OCI-LY1 (cell line): ENCODE data around the gene ARID5A.
"Not testable (repeated sequence)": the region's sequence is repeated elsewhere in the genome, so short reads cannot be mapped to it uniquely, and the experiment has no call there.

Experiments
- H2AFZ ChIP-seq: fragments of 200-600 bp; sonication (generic), shearing (Covaris generic); 2 replicates; pipeline ENCODE4 v1.6.0; 2014; ENCODE audit warnings: antibody characterized with exemption, mild to moderate bottlenecking, low read length
- H3F3A ChIP-seq: fragments of 200-600 bp; sonication (generic), shearing (Covaris generic); 2 replicates; pipeline ENCODE4 v1.6.0; 2014; ENCODE audit warnings: mild to moderate bottlenecking, antibody characterized with exemption, low read length, moderate library complexity; ENCODE audit not compliant: insufficient read depth
- H3K27ac ChIP-seq: fragments of 200-600 bp; sonication (generic); 2 replicates; pipeline ENCODE4 v1.5.1; 2014; ENCODE audit warnings: low read length, mixed run types, mild to moderate bottlenecking, low read depth; ENCODE audit not compliant: poor library complexity, severe bottlenecking
- H3K27me3 ChIP-seq: fragments of 200-600 bp; sonication (generic); 2 replicates; pipeline ENCODE4 v1.6.0; 2014; ENCODE audit warnings: antibody characterized with exemption, mild to moderate bottlenecking, low read length, moderate library complexity; ENCODE audit not compliant: insufficient read depth
- H3K36me3 ChIP-seq: fragments of 200-600 bp; sonication (generic); 2 replicates; pipeline ENCODE4 v1.6.1; 2014; ENCODE audit warnings: mild to moderate bottlenecking, antibody characterized with exemption, low read length, moderate library complexity, mixed read lengths; ENCODE audit not compliant: insufficient read depth
- H3K4me1 ChIP-seq: fragments of 200-600 bp; sonication (generic); 2 replicates; pipeline ENCODE4 v1.5.1; 2014; ENCODE audit warnings: mild to moderate bottlenecking, low read length, moderate library complexity; ENCODE audit not compliant: insufficient read depth, severe bottlenecking
- H3K4me2 ChIP-seq: fragments of 200-600 bp; sonication (generic), shearing (Covaris generic); 2 replicates; pipeline ENCODE4 v1.6.1; 2014; ENCODE audit warnings: low read length
- H3K4me3 ChIP-seq: fragments of 200-600 bp; sonication (generic); 2 replicates; pipeline ENCODE4 v1.5.1; 2014; ENCODE audit warnings: low read length, low read depth, mild to moderate bottlenecking, mixed read lengths; ENCODE audit not compliant: poor library complexity, severe bottlenecking
- H3K79me2 ChIP-seq: fragments of 200-600 bp; shearing (Covaris generic); 2 replicates; pipeline ENCODE4 v1.6.1; 2016; ENCODE audit warnings: mixed run types, low read length, mixed read lengths; ENCODE audit not compliant: insufficient read depth
- H3K9ac ChIP-seq: fragments of 200-600 bp; sonication (generic), shearing (Covaris generic); 2 replicates; pipeline ENCODE4 v1.6.1; 2014; ENCODE audit warnings: mild to moderate bottlenecking, low read length, mixed read lengths
- H3K9me2 ChIP-seq: fragments of 200-600 bp; sonication (generic), shearing (Covaris generic); 2 replicates; pipeline ENCODE4 v1.6.1; 2014; ENCODE audit warnings: low read depth, mild to moderate bottlenecking, low read length, mixed read lengths
- H3K9me3 ChIP-seq: fragments of 200-600 bp; shearing (Covaris generic); 2 replicates; pipeline ENCODE4 v1.6.1; 2014; ENCODE audit warnings: low read length, mixed read lengths
- H4K20me1 ChIP-seq: fragments of 200-600 bp; sonication (generic), shearing (Covaris generic); 2 replicates; pipeline ENCODE4 v1.6.0; 2016; ENCODE audit warnings: mild to moderate bottlenecking, low read length; ENCODE audit not compliant: insufficient read depth
- CTCF ChIP-seq: fragments of 200-600 bp; sonication (generic), shearing (Covaris generic); IDR thresholded peaks from 2 replicates; pipeline ENCODE4 v1.5.1; 2017; ENCODE audit warnings: mild to moderate bottlenecking, antibody characterized with exemption, low read length, moderate library complexity, mixed read lengths
- EZH2 ChIP-seq: fragments of 200-600 bp; sonication (generic), shearing (Covaris generic); IDR thresholded peaks from 2 replicates; pipeline ENCODE4 v1.8.0; 2017; ENCODE audit warnings: borderline replicate concordance, mixed run types, mild to moderate bottlenecking, antibody characterized with exemption, low read length, moderate library complexity, mixed read lengths

ARID5A gene

GRCh38 chr2:96495982-96496629, 40.4 kb upstream of the ARID5A start:
- Histone ChIP-seq H3K4me1 (no peaks in the 10 kb centered on the region), H4K20me1 (no peaks in the 10 kb centered on the region), H3K79me2 (no peaks in the 10 kb centered on the region), H3K9ac (no peak overlapping the region), H3F3A (no peaks in the 10 kb centered on the region), H2AFZ (no peak overlapping the region), H3K4me3 (no peak overlapping the region), H3K27ac (no peak overlapping the region), H3K36me3 (no peaks in the 10 kb centered on the region), H3K27me3 (no peaks in the 10 kb centered on the region; the same call in 1 of the 2 replicates), H3K9me3 (no peaks in the 10 kb centered on the region), H3K4me2 (no peak overlapping the region), H3K9me2 (no peaks in the 10 kb centered on the region)
- TF ChIP-seq CTCF (no peak), EZH2 (no peak)

- Histone ChIP-seq H3K9me2 (no peaks in the 10 kb centered on the region), H3K4me3 (no peak overlapping the region), H3K79me2 (no peaks in the 10 kb centered on the region), H3K9me3 (no peaks in the 10 kb centered on the region), H2AFZ (no peak overlapping the region), H3K36me3 (no peaks in the 10 kb centered on the region), H3K4me1 (no peaks in the 10 kb centered on the region), H3F3A (no peaks in the 10 kb centered on the region), H3K9ac (no peak overlapping the region), H3K27ac (no peak overlapping the region), H3K27me3 (no peaks in the 10 kb centered on the region; the same call in 1 of the 2 replicates), H3K4me2 (no peak overlapping the region), H4K20me1 (no peaks in the 10 kb centered on the region)
- TF ChIP-seq EZH2: no peak
- no peak for TF ChIP-seq CTCF
Observed at GRCh38 chr2:96498021-96498431, 38.5 kb upstream of the ARID5A start.

- not testable (repeated sequence) for H3K27me3 ChIP-seq, H3K36me3 ChIP-seq, H3K9me2 ChIP-seq, H3K9ac ChIP-seq, H3K79me2 ChIP-seq, H3K4me1 ChIP-seq, H2AFZ ChIP-seq, H3F3A ChIP-seq, H4K20me1 ChIP-seq, H3K9me3 ChIP-seq, H3K4me2 ChIP-seq, H3K27ac ChIP-seq, H3K4me3 ChIP-seq
Observed at GRCh38 chr2:96498611-96499010, 37.9 kb upstream of the ARID5A start.
